ENCODE results near the gene TJP3.
A peak's percentile ranks its signal among the peaks of the same experiment; 100 is the strongest.
"Not testable (repeated sequence)": the region's sequence is repeated elsewhere in the genome, so short reads cannot be mapped to it uniquely, and the experiment has no call there.

TJP3 gene

DNA sequence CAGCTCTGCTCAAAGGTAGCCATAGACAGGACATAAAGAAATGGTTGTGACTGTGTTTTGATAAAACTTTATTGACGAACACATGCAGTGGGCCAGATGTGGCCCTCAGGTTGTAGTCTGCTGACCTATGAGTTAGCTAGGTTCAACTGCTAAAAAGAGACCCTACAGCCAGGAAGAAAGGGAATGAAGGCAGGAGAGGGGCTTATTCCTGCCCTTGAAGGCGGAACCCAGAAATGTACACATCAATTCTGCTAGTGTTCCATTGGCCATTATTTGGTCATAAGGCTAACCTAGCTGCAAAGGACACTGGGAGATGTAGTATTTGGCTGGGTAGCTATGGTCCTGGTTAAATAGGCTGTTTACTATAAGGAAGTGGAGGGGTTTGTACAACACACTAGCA lies 35.3 kb downstream of the TJP3 start:
- ATAC-seq (no peak), DNase-seq (no peak)

DNA sequence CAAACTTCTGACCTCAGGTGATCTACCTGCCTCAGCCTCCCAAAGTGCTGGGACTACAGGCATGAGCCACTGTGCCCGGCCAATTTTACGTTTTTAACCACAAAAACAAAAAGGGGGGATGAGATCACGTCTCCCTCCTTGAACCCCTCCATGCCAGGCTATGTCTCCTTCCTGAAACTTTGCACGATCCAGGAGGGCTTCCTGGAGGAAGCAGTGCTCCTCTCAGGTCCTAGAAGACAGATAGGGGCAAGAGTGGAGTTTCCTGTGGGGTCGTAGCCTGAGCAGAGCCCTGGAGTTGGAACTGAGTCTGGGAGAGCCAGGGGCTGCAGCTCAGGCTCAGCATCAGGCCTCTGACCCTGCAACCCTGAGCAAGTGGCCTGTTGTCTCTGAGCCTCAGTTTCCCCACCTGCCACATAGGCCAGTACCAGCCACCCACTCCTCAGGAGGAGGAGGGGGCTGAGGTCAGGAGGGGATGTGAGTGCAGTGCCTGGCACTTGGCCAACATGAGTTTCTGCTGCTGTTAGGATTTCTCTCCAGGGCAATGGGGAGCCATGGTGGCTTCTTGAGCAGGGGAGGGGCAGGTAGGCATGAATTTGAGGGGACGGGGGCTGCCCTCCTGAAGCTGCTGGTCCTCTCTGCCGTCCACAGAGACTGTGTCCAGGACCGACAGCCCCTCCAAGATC lies 37.3 kb downstream of the TJP3 start:
- no peak for DNase-seq
- ATAC-seq, result no peak

GRCh38 chr19:3746371-3747056 lies 38.3 kb downstream of the TJP3 start:
- ATAC-seq (no peak), DNase-seq (no peak)

- no peak for DNase-seq
- ATAC-seq, result no peak
These were observed 40.8 kb downstream of the TJP3 start for GRCh38 chr19:3748965-3749364.

DNA sequence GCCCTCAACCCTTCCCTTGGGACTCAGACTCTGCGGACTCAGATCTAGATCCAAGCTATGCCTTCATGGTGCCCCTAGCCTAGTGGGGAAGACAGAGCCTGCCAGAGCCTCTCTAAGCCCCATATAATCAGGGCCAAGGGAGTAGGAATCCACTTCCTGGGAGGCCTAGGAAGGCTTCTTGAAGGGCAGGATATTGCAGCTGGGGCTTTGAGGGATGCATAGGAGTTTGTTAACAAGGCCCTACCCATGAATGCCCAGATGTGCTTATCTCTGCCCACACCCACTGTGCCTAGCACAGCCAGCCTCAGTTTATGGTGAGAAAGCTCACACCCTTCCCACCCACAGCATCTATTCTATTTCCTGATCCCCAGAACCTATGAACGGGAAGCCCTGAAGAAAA lies 42.0 kb downstream of the TJP3 start:
- ATAC-seq (no peak), DNase-seq (no peak)

- DNase-seq (no peak), ATAC-seq (no peak)
These were observed 43.1 kb downstream of the TJP3 start for GRCh38 chr19:3751236-3751635.

DNA sequence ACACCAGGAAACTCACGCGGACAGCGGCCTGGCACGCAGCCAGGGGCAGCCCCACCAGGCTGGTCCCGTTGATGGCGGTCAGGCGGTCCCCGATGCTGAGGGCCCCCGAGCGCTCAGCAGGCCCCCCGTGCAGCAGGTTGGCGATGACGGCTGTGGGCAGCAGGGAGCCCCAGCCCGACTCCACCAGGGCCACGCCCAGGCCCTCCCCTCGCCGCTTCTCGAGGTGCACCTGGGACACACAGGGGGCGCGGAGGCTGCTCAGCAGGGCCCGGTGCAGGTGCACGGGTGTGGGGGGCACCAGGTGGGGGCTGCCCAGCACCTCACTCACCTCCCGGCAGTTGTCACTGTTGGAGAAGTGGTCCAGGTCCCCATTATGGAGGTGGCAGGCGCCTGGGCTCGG lies 44.3 kb downstream of the TJP3 start:
- DNase-seq (no peak), ATAC-seq (no peak)

DNA sequence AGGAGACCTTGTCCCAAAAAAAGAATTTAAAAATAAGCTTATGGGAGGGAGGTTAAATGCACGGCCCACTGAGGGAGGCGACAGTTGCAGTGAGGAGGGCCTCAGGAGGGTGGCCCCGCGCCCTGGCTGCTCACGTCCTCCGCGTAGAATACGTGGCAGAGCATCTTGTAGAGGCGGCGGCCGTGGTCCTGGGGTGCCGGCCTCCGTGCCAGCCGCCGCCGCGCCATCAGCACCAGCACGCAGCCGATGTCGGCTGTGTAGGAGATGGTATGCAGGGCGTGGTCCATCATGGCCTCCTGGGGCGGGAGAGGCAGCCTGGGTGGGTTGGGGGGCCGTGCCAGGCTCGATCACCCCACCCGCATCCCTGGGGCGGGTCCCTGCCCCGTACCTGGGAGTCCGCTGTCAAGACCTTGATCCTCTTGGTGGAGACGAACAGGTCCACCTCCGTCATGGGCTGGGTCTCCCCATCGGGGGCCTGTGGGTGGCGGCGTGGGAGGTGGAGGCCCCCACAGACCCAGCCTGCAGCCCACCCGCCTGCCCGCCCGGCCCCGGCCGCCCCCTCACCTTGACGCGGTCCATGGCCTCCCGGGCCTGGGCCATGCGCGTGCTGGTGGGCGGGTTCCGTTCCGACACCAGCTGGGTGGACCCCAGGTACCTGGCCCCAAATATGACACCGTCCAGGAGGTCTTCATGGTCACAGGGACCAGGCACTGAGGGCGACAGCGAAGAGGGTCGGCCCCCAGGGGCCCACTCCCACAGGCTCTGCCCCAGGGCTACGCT lies 45.6 kb downstream of the TJP3 start:
- no peak for ATAC-seq

DNA sequence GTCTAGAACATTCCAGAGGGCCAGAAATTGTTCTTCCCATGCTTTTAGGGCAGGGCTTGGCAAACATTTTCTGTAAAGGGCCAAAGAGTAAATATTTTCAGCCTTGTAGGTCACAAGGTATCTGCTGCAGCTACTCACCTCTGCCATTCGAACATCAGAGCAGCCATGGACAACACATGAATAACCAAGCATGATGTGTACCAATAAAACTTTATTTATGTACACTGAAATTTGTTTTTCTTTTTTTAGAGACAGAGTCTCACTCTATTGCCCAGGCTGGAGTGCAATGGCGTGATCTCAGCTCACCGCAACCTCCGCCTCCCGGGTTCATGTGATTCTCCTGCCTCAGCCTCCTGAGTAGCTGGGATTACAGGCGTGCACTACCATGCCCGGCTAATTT lies 49.5 kb downstream of the TJP3 start:
- not testable (repeated sequence) for DNase-seq, ATAC-seq

More for the DNA sequence above, 45.6 kb downstream of the TJP3 start:
- DNase-seq, result no peak

GRCh38 chr19:3758297-3758696 lies 50.1 kb downstream of the TJP3 start:
- DNase-seq, ATAC-seq: not testable (repeated sequence)

- DNase-seq (no peak), ATAC-seq (no peak)
These were observed 51.5 kb downstream of the TJP3 start for GRCh38 chr19:3759482-3760254.

DNA sequence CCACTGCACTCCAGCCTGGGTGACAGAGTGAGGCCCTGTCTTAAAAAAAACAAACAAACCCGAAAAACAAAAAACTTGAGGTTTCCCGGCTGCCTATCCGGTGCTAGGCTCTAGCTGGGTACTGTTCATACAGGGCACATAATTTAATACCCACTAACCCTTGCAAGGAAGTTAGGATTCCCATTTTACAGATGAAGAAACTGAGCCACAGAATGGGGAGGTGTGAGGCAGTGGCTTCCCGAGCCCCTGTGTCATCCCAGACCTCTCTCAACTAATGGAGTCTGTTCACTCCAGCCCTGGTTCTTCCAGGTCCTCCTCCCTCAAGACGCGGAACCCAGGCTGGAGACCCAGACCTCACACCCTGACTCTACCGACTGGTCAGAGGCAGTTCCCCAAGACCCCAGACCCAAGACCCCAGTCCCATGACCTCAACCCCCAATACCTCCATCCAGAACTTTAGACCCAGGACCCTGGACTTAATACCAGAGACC lies 52.7 kb downstream of the TJP3 start:
- DNase-seq, result peak; percentile 21
- no peak for ATAC-seq

GRCh38 chr19:3761382-3762129 lies 53.4 kb downstream of the TJP3 start, which contains the start of gene APBA3:
TSS of gene APBA3 (minus strand) at chr19:3761692. CDS start at chr19:3760264, 1,428 bp downstream.
- DNase-seq (peak; percentile 99), ATAC-seq (peak; percentile 69)

DNA sequence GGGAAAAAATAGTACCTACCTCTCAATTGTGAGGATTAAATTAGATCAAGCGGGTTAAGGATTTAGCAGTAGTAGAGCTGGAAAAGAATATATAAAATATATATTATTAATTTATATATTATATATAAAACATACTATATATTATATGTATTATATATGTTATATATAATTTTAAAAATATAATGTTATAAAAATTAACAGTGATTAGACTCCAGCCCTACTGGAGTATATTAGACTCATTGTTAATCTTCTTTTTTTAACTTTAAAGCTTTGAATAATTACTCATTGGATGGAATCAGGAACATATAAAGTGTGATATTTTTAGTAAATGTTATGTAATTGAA lies 53.9 kb downstream of the TJP3 start:
- no peak for ATAC-seq
- no peak for DNase-seq

DNA sequence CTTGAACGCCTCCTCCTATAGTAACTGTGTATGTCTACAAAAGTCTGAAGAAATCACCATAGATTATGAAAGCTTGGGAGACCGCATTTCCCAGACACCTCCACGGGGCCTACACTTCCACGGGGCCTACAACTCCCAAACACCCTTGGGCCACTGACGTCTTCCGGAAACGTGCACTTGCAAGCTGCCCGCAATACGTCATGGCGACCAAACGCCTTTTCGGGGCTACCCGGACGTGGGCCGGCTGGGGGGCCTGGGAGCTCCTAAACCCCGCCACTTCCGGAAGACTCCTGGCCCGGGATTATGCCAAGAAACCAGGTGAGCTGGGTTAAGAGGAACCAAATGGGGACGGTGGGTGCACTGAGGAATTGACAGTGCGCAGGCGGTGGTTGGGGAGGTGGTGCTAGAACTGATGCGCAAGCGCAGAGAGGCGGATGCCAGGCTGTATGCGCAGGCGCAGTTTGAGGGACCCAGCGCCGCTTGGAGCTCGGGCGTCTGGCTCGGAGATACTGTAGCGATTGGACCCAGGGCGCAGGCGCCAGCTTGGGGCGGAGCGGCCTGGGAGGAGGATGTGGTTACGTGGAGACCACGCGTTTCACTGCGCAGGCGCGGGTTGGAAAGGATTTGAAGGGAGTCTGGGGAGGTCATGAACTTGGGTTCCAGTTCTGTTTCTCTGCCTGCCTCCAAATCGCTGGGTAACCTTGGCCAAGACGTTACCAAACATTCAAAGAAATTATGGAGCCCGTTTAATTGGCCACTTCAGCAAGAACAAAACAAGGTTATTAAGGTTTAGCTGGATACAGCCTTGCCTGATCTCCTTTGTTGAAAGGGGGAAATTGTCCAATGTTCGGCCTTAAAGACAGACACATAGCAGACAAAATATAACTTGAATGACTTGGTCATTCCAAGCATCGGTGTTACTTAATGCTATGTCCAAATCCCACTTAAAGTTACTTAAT lies 54.6 kb downstream of the TJP3 start, which contains the start of gene MRPL54:
Gene MRPL54, plus strand, starts transcription at position 182 of the 959 bp plus-strand sequence. Its CDS starts 19 bp downstream, at position 201.
- peak; percentile 86 for ATAC-seq
- DNase-seq, result peak; percentile 100

DNA sequence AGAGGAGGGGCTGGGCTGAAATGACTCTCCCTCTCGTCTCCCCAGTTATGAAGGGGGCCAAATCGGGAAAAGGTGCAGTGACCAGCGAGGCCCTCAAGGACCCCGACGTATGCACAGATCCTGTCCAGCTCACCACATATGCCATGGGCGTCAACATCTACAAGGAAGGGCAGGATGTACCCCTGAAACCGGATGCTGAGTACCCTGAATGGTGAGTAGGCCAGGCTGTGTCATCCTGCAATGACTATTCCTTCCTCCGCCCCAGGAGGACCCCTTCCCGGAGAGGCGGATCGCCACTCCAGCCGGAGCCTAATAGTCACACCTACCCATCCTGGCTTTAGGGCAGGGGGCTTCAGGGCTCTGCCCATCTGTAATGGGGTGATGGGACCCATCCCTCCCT lies 56.9 kb downstream of the TJP3 start:
- ATAC-seq (no peak), DNase-seq (no peak)

- not testable (repeated sequence) for ATAC-seq, DNase-seq
These were observed 57.6 kb downstream of the TJP3 start for GRCh38 chr19:3765757-3766156.

- ATAC-seq, result no peak
- DNase-seq, result peak; percentile 44
These were observed 58.3 kb downstream of the TJP3 start for GRCh38 chr19:3766520-3766919.

DNA sequence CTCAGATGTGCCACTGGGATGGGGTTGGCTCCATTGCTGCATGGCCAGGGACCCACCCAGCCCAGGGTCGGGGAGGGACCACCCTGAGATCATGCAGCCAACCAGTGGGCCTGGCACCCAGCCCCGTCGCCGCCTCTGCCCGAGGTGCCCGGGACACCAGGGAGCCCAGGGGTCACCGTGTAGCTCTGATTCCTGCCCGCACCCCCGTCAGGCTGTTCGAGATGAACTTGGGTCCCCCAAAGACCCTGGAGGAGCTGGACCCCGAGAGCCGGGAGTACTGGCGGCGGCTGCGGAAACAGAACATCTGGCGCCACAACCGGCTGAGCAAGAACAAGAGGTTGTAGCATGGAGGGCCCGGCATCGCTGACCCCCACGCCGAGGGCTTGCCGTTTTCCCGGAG lies 58.9 kb downstream of the TJP3 start:
- ATAC-seq (no peak), DNase-seq (no peak)

Measured in stimulated activated naive CD8-positive, alpha-beta T cell treated with anti-CD3 and anti-CD28 coated beads, Interleukin-15, Interleukin-2, amounts not matched to agents 100 U/mL and 50 U/mL, for 24 hours (primary cell).